Measurements from ENCODE around the gene SH3GL3.
A peak's percentile ranks its signal among the peaks of the same experiment; 100 is the strongest.

The SH3GL3 gene

DNA sequence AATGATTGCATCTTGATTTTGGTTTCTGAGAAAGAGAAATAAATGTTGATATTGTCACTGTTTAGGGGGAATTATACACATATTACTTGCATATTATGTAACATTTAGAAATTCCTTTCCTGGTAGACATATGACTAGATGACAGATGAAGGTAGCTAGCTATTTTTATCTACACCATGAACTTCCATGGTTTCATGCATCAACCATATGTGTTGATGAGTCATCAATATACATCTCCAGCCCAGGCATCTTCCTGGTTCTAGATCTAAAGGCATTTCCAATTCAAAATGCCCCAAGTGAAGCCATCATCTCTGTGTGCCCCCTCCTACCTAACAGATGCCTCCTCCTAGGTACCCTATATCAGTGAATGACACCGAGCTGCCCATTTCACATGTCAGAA is 197.3 kb downstream of the SH3GL3 start:
- TF ChIP-seq, protein P1, sequence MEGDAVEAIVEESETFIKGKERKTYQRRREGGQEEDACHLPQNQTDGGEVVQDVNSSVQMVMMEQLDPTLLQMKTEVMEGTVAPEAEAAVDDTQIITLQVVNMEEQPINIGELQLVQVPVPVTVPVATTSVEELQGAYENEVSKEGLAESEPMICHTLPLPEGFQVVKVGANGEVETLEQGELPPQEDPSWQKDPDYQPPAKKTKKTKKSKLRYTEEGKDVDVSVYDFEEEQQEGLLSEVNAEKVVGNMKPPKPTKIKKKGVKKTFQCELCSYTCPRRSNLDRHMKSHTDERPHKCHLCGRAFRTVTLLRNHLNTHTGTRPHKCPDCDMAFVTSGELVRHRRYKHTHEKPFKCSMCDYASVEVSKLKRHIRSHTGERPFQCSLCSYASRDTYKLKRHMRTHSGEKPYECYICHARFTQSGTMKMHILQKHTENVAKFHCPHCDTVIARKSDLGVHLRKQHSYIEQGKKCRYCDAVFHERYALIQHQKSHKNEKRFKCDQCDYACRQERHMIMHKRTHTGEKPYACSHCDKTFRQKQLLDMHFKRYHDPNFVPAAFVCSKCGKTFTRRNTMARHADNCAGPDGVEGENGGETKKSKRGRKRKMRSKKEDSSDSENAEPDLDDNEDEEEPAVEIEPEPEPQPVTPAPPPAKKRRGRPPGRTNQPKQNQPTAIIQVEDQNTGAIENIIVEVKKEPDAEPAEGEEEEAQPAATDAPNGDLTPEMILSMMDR (IDR thresholded peaks at IDR 0.05; ENCODE audit: poor library complexity, severe bottlenecking) = no peak
- no peak for DNase-seq (ENCODE audit: low spot score)
- H3K27ac ChIP-seq (ENCODE audit: poor library complexity, severe bottlenecking) = no peak overlapping the region
- H3K27me3 ChIP-seq (ENCODE audit: insufficient read depth, poor library complexity, severe bottlenecking) = no peaks in the 10 kb centered on the region
- ATAC-seq (ENCODE audit: low read depth) = no peak; the same call in 2 of the 3 replicates
- H3K36me3 ChIP-seq (ENCODE audit: low read depth) = no peaks in the 10 kb centered on the region
- H3K9me3 ChIP-seq (ENCODE audit: severe bottlenecking) = peaks cover 3% of the 10 kb centered on the region
- H3K4me1 ChIP-seq (ENCODE audit: insufficient read depth, poor library complexity, severe bottlenecking) = no peaks in the 10 kb centered on the region
- H3K4me3 ChIP-seq (ENCODE audit: severe bottlenecking) = no peak overlapping the region

DNA sequence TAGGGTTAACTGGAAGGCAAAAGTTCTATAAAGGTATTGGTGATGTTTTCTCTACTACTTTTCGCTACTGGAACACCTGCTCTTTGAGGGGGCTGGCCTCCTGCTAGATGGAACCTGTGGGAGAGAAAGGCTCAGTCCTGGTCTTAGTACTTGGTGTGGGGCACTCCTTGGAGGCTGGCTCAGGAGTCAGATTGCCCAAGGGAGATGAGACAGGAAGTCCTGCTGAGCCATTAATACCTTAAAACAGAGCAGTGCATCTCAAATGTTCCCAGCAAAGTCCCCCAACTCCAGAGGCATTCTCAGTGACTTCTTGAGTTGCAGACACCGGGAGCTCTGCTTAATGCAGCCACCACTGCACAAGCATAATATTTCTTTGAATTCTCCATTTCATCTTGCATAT is 203.7 kb downstream of the SH3GL3 start:
- no peak for ATAC-seq (ENCODE audit: low read depth)
- H3K4me3 ChIP-seq (ENCODE audit: severe bottlenecking) = no peak overlapping the region
- H3K27ac ChIP-seq (ENCODE audit: poor library complexity, severe bottlenecking) = no peak overlapping the region
- TF ChIP-seq, protein P1 (IDR thresholded peaks at IDR 0.05; ENCODE audit: poor library complexity, severe bottlenecking) = no peak
- H3K36me3 ChIP-seq (ENCODE audit: low read depth) = no peaks in the 10 kb centered on the region
- peaks cover 23% of the 10 kb centered on the region for H3K27me3 ChIP-seq (ENCODE audit: insufficient read depth, poor library complexity, severe bottlenecking)
- no peaks in the 10 kb centered on the region for H3K9me3 ChIP-seq (ENCODE audit: severe bottlenecking)
- no peaks in the 10 kb centered on the region for H3K4me1 ChIP-seq (ENCODE audit: insufficient read depth, poor library complexity, severe bottlenecking)
- DNase-seq (ENCODE audit: low spot score) = no peak

DNA sequence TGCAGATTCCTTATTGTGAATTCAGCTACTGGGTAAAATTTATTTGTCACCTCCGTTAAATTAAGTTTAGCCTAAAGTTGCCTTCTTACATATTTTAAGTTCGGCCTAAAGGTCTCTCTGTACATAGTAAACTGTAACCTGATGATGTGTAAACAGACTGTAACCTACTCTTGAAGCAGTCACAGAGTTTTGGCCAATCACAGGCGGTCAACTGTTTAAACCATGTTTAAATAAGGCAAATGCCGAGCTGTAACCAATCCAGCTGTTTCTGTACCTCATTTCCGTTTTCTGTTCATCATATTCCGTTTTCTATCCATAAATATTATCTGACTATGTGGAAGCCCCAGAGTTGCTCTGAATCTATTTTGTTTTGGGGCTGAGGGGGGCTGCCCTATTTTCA is 204.4 kb downstream of the SH3GL3 start:
- Histone ChIP-seq H3K27me3 (ENCODE audit: insufficient read depth, poor library complexity, severe bottlenecking) (peaks cover 23% of the 10 kb centered on the region), H3K36me3 (ENCODE audit: low read depth) (no peaks in the 10 kb centered on the region), H3K4me3 (ENCODE audit: severe bottlenecking) (no peak overlapping the region), H3K9me3 (ENCODE audit: severe bottlenecking) (no peaks in the 10 kb centered on the region), H3K27ac (ENCODE audit: poor library complexity, severe bottlenecking) (no peak overlapping the region), H3K4me1 (ENCODE audit: insufficient read depth, poor library complexity, severe bottlenecking) (no peaks in the 10 kb centered on the region)
- TF ChIP-seq, protein P1 (IDR thresholded peaks at IDR 0.05; ENCODE audit: poor library complexity, severe bottlenecking) = no peak
- no peak for DNase-seq (ENCODE audit: low spot score)
- ATAC-seq (ENCODE audit: low read depth) = no peak

DNA sequence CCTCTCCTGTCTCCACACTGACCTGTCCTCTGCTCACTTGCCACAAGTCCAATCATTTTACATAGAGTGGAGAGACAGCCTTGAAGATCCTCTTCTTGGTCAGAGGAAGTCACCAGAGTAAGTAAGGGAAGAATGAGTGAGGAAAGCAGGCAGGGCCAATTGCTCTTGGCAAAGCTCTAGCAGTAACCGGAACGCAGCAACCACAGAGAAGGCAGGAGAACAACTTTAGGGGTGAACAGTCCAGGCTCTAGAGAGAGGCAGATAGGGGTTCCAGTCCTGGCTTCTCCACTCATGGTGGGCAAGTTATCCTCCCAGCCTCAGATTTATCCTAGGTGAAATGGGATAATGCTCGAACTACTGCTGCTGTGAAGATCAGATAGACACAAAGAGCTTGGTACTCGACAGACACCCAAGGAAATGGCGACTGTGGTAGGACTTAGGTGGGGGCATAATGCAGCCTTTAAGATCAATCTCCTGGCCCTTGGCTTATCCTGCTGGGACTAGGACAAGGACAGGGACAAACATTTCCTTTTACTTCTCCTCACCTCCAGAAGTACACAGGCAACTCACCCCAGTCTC is 205.6 kb downstream of the SH3GL3 start:
- Histone ChIP-seq H3K4me1 (ENCODE audit: insufficient read depth, poor library complexity, severe bottlenecking) (no peaks in the 10 kb centered on the region), H3K27ac (ENCODE audit: poor library complexity, severe bottlenecking) (no peak overlapping the region), H3K27me3 (ENCODE audit: insufficient read depth, poor library complexity, severe bottlenecking) (peaks cover 23% of the 10 kb centered on the region), H3K36me3 (ENCODE audit: low read depth) (no peaks in the 10 kb centered on the region), H3K9me3 (ENCODE audit: severe bottlenecking) (no peaks in the 10 kb centered on the region), H3K4me3 (ENCODE audit: severe bottlenecking) (no peak overlapping the region)
- ATAC-seq (ENCODE audit: low read depth) (no peak), DNase-seq (ENCODE audit: low spot score) (no peak)
- TF ChIP-seq, protein P1 (IDR thresholded peaks at IDR 0.05; ENCODE audit: poor library complexity, severe bottlenecking) = no peak

DNA sequence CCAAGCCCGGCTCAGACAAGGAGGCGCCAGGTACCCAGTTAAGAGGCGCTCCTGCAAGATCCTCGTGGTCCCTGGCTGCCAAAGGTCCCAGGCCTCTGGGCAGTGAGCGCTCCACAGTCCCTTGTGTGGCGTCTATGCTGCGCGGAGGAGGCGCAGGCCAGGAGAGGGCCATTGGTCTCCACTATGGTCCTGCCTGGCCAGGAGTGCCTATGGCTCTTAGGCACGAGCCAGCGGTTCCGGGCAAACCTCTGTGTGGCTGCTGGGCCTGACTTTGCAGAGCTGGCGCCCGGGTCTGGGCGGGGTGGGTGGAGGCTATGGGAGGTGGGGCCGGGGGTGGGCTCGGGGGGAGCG is 206.1 kb downstream of the SH3GL3 start:
- no peak overlapping the region for H3K27ac ChIP-seq (ENCODE audit: poor library complexity, severe bottlenecking)
- H3K4me3 ChIP-seq (ENCODE audit: severe bottlenecking) = no peak overlapping the region
- H3K4me1 ChIP-seq (ENCODE audit: insufficient read depth, poor library complexity, severe bottlenecking) = no peaks in the 10 kb centered on the region
- DNase-seq (ENCODE audit: low spot score) = no peak
- ATAC-seq (ENCODE audit: low read depth) = peak; percentile 20; the same call in 2 of the 3 replicates
- TF ChIP-seq, protein P1 (IDR thresholded peaks at IDR 0.05; ENCODE audit: poor library complexity, severe bottlenecking) = no peak
- no peaks in the 10 kb centered on the region for H3K9me3 ChIP-seq (ENCODE audit: severe bottlenecking)
- no peaks in the 10 kb centered on the region for H3K36me3 ChIP-seq (ENCODE audit: low read depth)
- peaks cover 23% of the 10 kb centered on the region for H3K27me3 ChIP-seq (ENCODE audit: insufficient read depth, poor library complexity, severe bottlenecking)
